HepG2 (cell line): Measurements from ENCODE around the gene SF1. TPM values are rescaled to one million over a fixed set of nuclear protein-coding genes. Genes with fewer than 3 reads are reported as not detected.
A peak's percentile ranks its signal among the peaks of the same experiment; 100 is the strongest.

Source experiments
- BORCS8-MEF2B ChIP-seq: sonication (generic); formaldehyde crosslinking; IDR thresholded peaks from 2 replicates; pipeline ENCODE4 v1.8.0; 2022; ENCODE audit warnings: mild to moderate bottlenecking, missing genetic modification reagents
- HHEX ChIP-seq: IDR thresholded peaks from 2 replicates; pipeline ENCODE4 v1.6.1; 2016; ENCODE audit warnings: control low read depth
- SETDB1 ChIP-seq: sonication (generic); formaldehyde crosslinking; IDR thresholded peaks from 2 replicates; pipeline ENCODE4 v1.5.1; 2020; ENCODE audit warnings: missing genetic modification reagents, mild to moderate bottlenecking, borderline replicate concordance
- SNAI1 ChIP-seq: sonication (generic); formaldehyde crosslinking; IDR thresholded peaks from 2 replicates; pipeline ENCODE4 v1.5.0; 2020; ENCODE audit warnings: mild to moderate bottlenecking, missing genetic modification reagents, borderline replicate concordance
- TP53 ChIP-seq: sonication (generic); formaldehyde crosslinking; conservative IDR thresholded peaks from 2 replicates; pipeline ENCODE4 v1.4.0; 2020; ENCODE audit warnings: missing genetic modification reagents
- ZMYM4 ChIP-seq: sonication (generic); formaldehyde crosslinking; IDR thresholded peaks from 2 replicates; pipeline ENCODE4 v1.8.1; 2023; ENCODE audit warnings: mild to moderate bottlenecking, missing genetic modification reagents
- ZNF326 ChIP-seq: sonication (generic); formaldehyde crosslinking; IDR thresholded peaks from 2 replicates; pipeline ENCODE4 v1.4.0; 2020; ENCODE audit warnings: missing genetic modification reagents, borderline replicate concordance
- ZNF331 ChIP-seq: sonication (generic); formaldehyde crosslinking; IDR thresholded peaks from 2 replicates; pipeline ENCODE4 v1.4.0; 2020; ENCODE audit warnings: missing genetic modification reagents
- polyA plus RNA-seq, 8 experiments: library from polyadenylated mRNA; depleted of rRNA in 3 of 8; stranded (reverse) in 7 of 8; unstranded in 1 of 8; fragments of >200 nt; fragmentation: Illumina TruSeq in 4 of 8; extraction: Trizol in 4 of 8; gene quantifications; 2 replicates each; pipeline versions ENCODE4 v1.2.1 to v1.2.3, GENCODE V29; 2011 to 2016; ENCODE audit warnings: low read depth in 4 of 8, missing spikeins in 1 of 8, mixed read lengths in 1 of 8; ENCODE audit not compliant: insufficient read depth in 1 of 8
- total RNA-seq, 5 experiments: library from RNA; depleted of rRNA; stranded (reverse); fragments of >200 nt; fragmentation: Illumina TruSeq; extraction: Trizol; gene quantifications; 2 replicates each; pipeline ENCODE4 v1.2.3, GENCODE V29; 2016; ENCODE audit warnings: low read depth in 1 of 5
- TF ChIP-seq, protein P1 (sequence below): sonication (generic); formaldehyde crosslinking; IDR thresholded peaks from 2 replicates; pipeline ENCODE4 v1.8.0; 2022; ENCODE audit warnings: missing genetic modification reagents, mild to moderate bottlenecking, inconsistent platforms, borderline replicate concordance
- TF ChIP-seq, protein P2 (sequence below): IDR thresholded peaks from 2 replicates; pipeline ENCODE4 v1.6.1; 2012; ENCODE audit warnings: inconsistent platforms
- TF ChIP-seq, protein P3 (sequence below): sonication (generic); formaldehyde crosslinking; IDR thresholded peaks from 2 replicates; pipeline ENCODE4 v1.8.1; 2023; ENCODE audit warnings: missing genetic modification reagents, mild to moderate bottlenecking, borderline replicate concordance
- TF ChIP-seq, protein P4 (sequence below): IDR thresholded peaks from 2 replicates; pipeline ENCODE4 v1.4.0; 2020; ENCODE audit warnings: mild to moderate bottlenecking, missing genetic modification reagents
- TF ChIP-seq, protein P5 (sequence below): sonication (generic); formaldehyde crosslinking; IDR thresholded peaks from 2 replicates; pipeline ENCODE4 v1.4.0; 2020; ENCODE audit warnings: missing genetic modification reagents
- TF ChIP-seq, protein P6 (sequence below): sonication (generic); formaldehyde crosslinking; IDR thresholded peaks from 2 replicates; pipeline ENCODE4 v1.4.0; 2020; ENCODE audit warnings: missing genetic modification reagents
- TF ChIP-seq, protein P7 (sequence below), 2 experiments: sonication (generic) in 1 of 2; formaldehyde crosslinking in 1 of 2; IDR thresholded peaks; 2 replicates each; pipeline versions ENCODE4 v1.5.1 to v1.6.1; 2011 to 2020; ENCODE audit warnings: borderline replicate concordance in 1 of 2, low read depth in 1 of 2, low read length in 1 of 2, mild to moderate bottlenecking in 1 of 2, missing genetic modification reagents in 1 of 2, moderate library complexity in 1 of 2

SF1 gene
- total and polyA plus RNA-seq, 2 of the 13 experiments (the other 11 are each of a cell fraction or from before 2014, with no cell fraction given): 55.5 to 70.4 TPM

DNA sequence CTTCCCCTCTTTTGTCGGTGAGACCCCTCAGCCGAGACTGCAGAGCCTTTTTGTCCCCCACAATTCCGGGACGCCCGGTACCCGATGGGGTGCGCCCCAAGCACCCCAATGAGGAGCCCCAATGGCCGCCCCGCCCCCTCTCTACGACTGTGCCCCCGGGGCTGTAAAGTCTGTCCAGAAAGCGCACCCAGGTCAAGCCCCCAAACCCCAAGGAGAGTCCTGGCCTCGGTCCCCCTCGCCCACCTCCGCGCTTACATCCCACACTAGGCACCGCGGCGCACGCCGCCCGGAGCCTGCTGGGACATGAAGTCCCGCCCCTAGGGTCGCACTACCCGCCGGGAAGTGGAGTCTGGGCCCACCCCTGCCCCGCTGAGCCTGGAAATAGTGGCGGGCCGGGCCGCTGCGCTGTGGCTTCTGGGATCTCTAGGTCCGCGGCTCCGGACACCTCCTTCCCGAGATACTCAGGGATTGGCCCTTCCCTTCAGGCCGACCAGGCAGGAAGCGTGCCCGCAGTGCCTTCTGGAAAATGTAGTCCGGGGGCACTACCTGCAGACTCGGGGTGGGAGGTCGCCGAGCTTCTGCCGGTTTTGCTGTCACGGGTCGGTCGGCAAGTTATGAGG lies 32.0 kb upstream of the SF1 start, which contains the start of gene MEN1 (continued):
- TF ChIP-seq, protein P1, sequence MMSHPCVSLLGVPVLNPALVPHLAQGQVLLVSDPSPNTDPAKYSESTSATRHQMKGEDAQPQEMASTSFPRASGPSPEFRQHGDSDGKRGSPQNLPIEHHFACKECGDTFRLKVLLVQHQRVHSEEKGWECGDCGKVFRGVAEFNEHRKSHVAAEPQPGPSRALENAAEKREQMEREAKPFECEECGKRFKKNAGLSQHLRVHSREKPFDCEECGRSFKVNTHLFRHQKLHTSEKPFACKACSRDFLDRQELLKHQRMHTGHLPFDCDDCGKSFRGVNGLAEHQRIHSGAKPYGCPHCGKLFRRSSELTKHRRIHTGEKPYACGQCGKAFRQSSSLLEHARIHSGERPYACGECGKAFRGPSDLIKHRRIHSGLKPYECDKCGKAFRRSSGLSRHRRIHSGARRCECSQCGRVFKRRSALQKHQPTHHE (CRISPR knock-in tag): no peak; the same call in 1 of the 2 replicates
- TF ChIP-seq HHEX: no peak
- TF ChIP-seq, protein P2, sequence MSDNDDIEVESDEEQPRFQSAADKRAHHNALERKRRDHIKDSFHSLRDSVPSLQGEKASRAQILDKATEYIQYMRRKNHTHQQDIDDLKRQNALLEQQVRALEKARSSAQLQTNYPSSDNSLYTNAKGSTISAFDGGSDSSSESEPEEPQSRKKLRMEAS: 0 out of 2 replicates have a peak, but pooled peaks have one; percentile 40
- TF ChIP-seq, protein P3, sequence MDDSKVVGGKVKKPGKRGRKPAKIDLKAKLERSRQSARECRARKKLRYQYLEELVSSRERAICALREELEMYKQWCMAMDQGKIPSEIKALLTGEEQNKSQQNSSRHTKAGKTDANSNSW: 0 out of 2 replicates have a peak, but pooled peaks have one; percentile 62
- no peak for TF ChIP-seq SETDB1
- TF ChIP-seq ZNF331 (CRISPR knock-in tag): peak; percentile 7; the same call in 1 of the 2 replicates
- TF ChIP-seq, protein P4, sequence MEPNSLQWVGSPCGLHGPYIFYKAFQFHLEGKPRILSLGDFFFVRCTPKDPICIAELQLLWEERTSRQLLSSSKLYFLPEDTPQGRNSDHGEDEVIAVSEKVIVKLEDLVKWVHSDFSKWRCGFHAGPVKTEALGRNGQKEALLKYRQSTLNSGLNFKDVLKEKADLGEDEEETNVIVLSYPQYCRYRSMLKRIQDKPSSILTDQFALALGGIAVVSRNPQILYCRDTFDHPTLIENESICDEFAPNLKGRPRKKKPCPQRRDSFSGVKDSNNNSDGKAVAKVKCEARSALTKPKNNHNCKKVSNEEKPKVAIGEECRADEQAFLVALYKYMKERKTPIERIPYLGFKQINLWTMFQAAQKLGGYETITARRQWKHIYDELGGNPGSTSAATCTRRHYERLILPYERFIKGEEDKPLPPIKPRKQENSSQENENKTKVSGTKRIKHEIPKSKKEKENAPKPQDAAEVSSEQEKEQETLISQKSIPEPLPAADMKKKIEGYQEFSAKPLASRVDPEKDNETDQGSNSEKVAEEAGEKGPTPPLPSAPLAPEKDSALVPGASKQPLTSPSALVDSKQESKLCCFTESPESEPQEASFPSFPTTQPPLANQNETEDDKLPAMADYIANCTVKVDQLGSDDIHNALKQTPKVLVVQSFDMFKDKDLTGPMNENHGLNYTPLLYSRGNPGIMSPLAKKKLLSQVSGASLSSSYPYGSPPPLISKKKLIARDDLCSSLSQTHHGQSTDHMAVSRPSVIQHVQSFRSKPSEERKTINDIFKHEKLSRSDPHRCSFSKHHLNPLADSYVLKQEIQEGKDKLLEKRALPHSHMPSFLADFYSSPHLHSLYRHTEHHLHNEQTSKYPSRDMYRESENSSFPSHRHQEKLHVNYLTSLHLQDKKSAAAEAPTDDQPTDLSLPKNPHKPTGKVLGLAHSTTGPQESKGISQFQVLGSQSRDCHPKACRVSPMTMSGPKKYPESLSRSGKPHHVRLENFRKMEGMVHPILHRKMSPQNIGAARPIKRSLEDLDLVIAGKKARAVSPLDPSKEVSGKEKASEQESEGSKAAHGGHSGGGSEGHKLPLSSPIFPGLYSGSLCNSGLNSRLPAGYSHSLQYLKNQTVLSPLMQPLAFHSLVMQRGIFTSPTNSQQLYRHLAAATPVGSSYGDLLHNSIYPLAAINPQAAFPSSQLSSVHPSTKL: 0 out of 2 replicates have a peak, but pooled peaks have one; percentile 11
- TF ChIP-seq SNAI1 (CRISPR knock-in tag): no peak
- TF ChIP-seq, protein P5, sequence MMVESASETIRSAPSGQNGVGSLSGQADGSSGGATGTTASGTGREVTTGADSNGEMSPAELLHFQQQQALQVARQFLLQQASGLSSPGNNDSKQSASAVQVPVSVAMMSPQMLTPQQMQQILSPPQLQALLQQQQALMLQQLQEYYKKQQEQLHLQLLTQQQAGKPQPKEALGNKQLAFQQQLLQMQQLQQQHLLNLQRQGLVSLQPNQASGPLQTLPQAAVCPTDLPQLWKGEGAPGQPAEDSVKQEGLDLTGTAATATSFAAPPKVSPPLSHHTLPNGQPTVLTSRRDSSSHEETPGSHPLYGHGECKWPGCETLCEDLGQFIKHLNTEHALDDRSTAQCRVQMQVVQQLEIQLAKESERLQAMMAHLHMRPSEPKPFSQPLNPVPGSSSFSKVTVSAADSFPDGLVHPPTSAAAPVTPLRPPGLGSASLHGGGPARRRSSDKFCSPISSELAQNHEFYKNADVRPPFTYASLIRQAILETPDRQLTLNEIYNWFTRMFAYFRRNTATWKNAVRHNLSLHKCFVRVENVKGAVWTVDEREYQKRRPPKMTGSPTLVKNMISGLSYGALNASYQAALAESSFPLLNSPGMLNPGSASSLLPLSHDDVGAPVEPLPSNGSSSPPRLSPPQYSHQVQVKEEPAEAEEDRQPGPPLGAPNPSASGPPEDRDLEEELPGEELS (CRISPR knock-in tag): peak; percentile 38; the same call in 1 of the 2 replicates
- TF ChIP-seq TP53 (CRISPR knock-in tag): 0 out of 2 replicates have a peak, but pooled peaks have one; percentile 39
- TF ChIP-seq, protein P6, sequence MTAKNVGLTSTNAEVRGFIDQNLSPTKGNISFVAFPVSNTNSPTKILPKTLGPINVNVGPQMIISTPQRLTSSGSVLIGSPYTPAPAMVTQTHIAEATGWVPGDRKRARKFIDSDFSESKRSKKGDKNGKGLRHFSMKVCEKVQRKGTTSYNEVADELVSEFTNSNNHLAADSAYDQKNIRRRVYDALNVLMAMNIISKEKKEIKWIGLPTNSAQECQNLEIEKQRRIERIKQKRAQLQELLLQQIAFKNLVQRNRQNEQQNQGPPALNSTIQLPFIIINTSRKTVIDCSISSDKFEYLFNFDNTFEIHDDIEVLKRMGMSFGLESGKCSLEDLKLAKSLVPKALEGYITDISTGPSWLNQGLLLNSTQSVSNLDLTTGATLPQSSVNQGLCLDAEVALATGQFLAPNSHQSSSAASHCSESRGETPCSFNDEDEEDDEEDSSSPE: peak; percentile 83
- TF ChIP-seq, protein P7, sequence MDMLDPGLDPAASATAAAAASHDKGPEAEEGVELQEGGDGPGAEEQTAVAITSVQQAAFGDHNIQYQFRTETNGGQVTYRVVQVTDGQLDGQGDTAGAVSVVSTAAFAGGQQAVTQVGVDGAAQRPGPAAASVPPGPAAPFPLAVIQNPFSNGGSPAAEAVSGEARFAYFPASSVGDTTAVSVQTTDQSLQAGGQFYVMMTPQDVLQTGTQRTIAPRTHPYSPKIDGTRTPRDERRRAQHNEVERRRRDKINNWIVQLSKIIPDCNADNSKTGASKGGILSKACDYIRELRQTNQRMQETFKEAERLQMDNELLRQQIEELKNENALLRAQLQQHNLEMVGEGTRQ (IDR thresholded peaks at IDR 0.05; ENCODE audit: low read depth, low read length): no peak
- TF ChIP-seq, protein P7 (CRISPR knock-in tag; IDR thresholded peaks at IDR 0.05; ENCODE audit: borderline replicate concordance): no peak
- peak; percentile 38; the same call in 1 of the 2 replicates for TF ChIP-seq ZMYM4 (CRISPR knock-in tag)
- no peak for TF ChIP-seq ZNF326 (CRISPR knock-in tag)
- no peak for TF ChIP-seq BORCS8-MEF2B (CRISPR knock-in tag)
